ENCODE data around the gene RIC3.

The RIC3 gene

DNA sequence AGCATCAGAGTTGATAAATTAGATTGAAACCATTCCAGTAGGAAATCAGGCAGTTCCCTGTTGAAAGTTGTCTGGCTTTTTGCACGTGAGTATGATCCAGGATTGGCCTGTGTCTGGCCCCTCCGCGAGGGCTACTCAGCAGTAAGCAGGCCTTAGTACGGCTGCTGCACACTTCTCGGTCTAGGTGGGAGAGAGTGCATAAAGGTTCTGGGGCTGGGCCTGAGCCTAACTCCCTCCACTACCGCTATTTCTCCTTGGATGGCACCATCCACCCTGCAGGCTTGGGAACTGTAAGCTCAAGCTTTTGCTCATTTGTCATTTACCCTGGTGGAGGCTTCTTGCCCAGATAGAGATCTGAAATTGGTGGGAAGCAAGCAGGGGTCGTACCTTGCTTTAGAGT, 65.9 kb downstream of the RIC3 start:
- no peak for DNase-seq (ENCODE audit: low spot score)

- DNase-seq (ENCODE audit: low spot score): no peak
These were observed 66.4 kb downstream of the RIC3 start for GRCh38 chr11:8102296-8102915.

- no peak for DNase-seq (ENCODE audit: low spot score)
These were observed 67.4 kb downstream of the RIC3 start for GRCh38 chr11:8101421-8101820.

DNA sequence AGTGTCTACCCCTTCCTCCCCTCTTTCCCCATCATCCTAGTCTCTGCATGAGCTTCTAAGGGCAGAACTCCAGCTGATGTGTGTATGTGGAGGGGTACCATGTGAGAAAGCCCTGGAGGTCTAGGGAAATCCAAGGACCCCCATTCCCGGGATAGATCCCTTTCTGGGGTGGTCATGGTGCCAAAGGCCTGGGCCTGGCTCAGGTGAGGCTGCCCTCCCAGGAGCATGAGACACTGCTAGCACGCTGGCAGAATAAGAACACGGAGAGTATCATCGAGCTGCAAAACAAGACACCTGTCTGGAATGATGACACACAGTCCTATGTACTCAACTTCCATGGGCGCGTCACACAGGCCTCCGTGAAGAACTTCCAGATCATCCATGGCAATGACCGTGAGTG, 68.2 kb downstream of the RIC3 start:
- no peak for DNase-seq (ENCODE audit: low spot score)

DNA sequence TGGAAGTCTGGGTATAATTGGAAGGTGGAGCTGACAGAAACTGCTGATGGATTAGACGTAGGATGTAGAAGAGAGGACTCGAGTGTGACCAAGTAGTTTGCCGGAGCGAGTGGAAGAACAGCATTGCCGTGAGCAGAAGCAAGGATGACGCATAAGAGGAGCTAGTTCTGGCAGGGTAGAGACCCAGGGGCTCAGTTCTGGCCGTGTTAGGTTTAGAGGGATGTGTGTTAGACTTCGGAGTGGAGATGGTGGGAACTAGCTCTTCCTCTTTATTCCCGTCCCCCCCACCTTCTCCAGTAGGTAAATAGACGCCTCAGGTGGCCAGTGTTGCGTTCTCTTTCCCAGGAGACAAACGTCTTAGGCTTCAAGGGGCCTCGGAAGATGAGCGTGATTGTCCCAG, 68.7 kb downstream of the RIC3 start:
- DNase-seq (ENCODE audit: low spot score): no peak

GRCh38 chr11:8099291-8099899, 69.4 kb downstream of the RIC3 start:
- DNase-seq (ENCODE audit: low spot score): peak; percentile 72

DNA sequence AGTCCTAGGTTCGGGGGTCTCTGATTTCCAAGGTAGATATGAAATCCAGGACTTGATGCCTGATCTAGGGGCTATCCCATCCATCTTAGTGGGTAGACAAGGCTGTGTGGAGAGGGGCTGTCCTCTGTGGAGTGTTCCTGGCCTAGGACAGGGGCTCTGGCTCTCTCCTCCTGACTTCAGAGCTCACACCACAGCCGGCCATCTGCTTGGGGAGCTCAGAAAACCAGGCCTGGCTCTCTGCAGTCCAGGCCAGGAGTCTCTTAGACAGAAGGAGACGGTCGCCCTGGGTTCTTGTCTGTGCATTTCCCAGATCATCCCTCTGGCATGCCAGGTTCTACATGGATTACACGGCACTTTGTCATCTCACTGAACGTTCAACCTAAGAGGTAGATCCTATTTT, 69.9 kb downstream of the RIC3 start:
- peak; percentile 31 for DNase-seq (ENCODE audit: low spot score)

- peak; percentile 77 for DNase-seq (ENCODE audit: low spot score)
These were observed 70.5 kb downstream of the RIC3 start for GRCh38 chr11:8098361-8098760.

DNA sequence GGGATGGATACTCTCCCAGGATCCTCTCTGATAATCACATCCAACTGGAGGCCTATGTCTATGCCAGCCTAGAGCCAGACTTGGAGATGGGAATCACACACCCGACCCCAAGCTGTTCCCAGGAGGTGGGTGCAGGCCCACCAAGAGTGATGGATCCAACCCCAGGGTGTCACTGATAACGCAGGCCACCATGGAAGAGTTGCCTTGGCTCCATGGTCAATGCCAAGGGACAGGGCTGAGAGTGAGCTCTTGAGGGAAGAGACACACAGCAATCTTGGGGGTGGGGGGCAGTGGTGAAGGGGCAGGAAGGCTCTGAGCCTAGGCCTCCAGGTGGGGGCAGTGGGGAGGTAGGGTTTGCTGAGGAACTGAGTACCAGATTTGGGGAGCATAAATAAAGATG, 70.9 kb downstream of the RIC3 start:
- no peak for DNase-seq (ENCODE audit: low spot score)

DNA sequence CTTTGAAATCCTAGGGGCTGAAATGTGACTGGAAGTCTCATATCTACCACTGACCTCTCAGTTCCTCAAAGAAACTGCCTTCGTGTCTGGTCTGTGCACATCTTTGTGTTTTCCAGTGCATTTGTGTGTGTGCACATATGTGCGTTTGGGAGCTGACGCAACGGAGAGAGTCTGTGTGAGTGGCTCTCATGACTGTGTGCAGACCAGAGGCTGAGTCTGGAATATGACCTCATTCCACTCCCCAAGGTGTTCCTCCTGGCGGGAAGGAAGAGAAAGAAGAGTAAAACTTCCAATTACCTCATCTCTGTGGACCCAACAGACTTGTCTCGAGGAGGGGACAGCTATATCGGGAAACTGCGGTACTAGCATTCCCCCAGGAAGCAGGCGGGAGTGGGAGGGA, 71.4 kb downstream of the RIC3 start:
- no peak for DNase-seq (ENCODE audit: low spot score)

DNA sequence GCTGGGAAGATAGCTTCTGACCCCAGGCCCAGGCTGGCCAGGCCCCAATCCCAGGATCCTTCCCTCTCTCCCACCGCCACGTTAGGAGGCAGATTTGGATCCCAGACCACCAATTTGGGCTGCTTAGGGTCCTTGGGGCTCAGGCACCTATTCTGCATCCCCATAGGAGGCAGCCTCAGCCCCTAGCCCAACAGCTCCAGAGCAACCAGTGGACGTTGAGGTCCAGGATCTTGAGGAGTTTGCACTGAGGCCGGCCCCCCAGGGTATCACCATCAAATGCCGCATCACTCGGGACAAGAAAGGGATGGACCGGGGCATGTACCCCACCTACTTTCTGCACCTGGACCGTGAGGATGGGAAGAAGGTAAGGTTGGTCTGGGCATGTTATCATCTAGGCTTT, 71.8 kb downstream of the RIC3 start:
- no peak for DNase-seq (ENCODE audit: low spot score)

DNA sequence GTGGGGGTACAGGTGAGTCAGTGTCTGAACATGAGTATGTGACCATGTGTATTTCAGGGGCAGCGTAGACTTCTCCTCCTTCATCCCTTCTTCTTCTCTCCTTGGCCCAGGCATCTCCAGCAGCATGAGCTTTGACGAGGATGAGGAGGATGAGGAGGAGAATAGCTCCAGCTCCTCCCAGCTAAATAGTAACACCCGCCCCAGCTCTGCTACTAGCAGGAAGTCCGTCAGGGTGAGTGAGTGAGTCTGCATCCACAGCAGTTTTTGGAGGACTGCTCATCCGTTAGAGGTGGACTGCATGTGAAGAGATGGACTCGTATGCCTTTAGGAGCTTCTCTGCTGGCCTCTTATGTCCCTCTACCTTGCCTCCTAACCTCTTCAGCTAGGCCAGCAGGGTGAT, 72.2 kb downstream of the RIC3 start:
- DNase-seq (ENCODE audit: low spot score): no peak

DNA sequence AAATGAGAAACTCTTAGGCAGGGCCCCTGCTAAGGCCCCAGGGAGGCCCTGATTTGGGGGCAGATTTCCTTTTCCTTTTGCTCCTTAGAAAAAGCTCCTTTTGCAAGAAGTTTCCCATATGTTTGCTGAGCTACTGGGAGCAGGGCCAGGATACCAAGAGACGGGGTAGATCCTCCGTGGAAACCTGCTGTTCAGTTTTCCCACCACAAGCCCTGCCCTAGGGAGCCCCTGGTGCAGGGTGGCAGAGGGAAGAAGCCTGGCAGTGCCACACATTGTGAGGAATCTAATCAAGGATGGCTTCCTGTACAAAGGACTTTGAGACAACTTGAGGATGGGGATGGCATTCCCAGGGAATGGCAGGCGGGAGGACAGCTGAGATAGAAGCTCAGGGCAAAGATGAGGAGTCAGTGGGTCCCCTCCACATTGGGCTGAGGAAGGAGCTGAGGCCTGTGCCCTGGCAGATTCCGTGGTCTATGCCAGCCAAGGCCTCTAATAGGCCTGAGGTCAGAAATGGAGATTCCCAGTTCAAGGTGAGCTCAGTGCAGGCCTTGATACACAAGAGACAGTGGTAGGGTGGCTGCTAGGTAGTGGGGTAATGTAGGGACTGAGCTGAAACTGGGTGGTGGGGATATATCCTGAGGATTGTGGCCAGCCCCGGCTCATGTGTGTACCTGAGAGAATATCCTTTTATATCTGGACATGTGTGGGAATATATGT, 72.9 kb downstream of the RIC3 start:
- no peak for DNase-seq (ENCODE audit: low spot score)

- no peak for DNase-seq (ENCODE audit: low spot score)
These were observed 73.5 kb downstream of the RIC3 start for GRCh38 chr11:8095371-8095770.

DNA sequence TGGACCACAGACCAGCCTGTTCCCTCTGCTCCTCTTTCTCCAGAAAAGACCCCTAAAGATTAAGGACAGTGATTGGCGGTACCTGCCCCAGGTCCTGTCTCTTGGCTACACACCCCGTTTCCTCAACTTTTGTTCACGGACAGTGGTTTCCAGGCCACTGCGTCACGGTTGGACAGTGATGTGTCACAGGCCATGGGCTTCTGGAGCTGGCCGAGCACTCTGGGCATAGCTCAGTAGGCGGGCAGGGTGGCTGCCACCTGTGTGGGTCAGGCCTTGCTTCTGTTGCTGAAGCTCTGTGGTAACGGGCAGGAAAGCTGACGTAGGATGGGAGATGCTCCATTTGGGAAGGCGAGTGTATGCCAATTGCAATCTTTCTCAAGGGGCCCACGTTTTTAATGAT, 74.2 kb downstream of the RIC3 start:
- DNase-seq (ENCODE audit: low spot score): no peak

- DNase-seq (ENCODE audit: low spot score): no peak
These were observed 74.8 kb downstream of the RIC3 start for GRCh38 chr11:8093931-8094575.

DNA sequence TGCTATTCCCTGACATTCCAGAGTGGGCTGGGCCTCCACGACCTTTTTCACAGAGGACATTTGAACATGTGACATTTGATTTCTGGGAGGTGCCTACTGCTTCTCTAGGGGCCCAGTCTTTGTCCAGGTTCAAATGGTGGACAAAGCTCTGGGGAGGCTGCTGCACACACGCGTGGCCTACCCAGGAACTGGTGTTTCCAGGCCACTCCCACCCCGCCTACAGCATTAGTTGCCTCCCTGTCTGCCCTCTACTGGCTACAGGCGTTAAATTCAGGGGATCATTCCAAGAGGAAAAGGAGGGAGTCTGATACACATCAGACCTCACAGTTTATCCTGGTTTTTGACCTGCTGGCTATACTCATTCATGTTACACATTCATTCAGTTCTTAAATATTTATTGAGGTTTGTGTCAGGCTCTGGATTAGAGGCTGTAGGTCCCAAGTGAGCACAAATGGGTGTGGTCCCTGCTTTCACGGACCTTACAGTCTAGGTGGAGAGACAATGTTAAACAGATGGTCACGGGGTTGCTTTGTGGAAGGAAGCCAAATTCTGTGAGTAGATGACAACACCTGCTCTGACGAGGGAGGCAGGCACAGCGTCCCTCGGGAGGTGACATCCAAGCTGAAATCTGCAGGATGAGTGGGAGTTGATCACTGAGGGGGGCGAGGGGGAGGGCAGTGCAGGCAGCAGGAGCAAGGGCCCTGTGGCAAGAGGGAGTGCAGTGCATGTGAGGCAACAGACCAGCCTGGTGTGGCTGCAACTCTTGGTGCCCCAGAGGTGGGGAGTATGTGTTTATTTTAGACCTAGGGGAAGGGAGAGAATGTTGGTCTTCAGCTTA, 76.0 kb downstream of the RIC3 start:
- DNase-seq (ENCODE audit: low spot score): peak; percentile 87

DNA sequence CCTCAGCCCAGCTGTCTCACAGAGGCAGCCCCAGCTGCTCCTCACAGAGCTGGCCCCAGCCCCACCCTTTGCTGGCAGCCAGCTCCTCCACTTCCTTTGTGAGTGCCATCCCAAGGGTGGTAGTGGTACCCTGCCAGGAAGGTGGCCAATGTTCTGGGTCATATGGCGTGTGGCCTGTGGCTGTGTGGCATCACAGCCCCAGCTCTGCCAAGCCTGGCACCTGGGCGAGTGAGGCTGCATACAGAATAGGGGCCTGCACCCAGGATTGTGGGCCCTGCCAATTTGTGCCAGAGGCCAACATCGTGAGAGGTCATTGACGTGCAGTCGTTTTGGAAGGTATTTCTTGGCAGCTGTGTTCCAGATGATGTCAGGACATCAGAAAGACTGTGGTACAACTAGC, 77.1 kb downstream of the RIC3 start:
- no peak for DNase-seq (ENCODE audit: low spot score)

DNA sequence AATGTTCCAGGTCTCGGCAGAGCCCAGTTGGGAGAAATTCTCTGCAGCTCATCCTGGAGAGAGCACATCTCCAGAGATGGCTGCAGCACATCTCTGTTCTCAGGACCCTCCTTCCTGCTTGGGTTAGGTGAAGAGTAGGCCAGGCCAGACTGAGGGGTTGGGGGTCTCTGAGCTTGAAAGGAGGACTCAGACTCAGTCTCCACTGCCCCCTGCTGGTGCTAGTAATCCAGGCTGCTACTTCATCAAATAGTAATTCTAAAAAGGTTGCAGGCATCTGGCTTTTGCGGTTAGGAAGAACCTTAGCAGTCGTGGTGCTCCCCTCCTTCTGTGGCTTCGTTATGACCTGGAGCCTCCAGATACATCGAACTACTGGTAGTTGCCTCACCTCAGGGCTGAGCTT, 78.1 kb downstream of the RIC3 start:
- no peak for DNase-seq (ENCODE audit: low spot score)

DNA sequence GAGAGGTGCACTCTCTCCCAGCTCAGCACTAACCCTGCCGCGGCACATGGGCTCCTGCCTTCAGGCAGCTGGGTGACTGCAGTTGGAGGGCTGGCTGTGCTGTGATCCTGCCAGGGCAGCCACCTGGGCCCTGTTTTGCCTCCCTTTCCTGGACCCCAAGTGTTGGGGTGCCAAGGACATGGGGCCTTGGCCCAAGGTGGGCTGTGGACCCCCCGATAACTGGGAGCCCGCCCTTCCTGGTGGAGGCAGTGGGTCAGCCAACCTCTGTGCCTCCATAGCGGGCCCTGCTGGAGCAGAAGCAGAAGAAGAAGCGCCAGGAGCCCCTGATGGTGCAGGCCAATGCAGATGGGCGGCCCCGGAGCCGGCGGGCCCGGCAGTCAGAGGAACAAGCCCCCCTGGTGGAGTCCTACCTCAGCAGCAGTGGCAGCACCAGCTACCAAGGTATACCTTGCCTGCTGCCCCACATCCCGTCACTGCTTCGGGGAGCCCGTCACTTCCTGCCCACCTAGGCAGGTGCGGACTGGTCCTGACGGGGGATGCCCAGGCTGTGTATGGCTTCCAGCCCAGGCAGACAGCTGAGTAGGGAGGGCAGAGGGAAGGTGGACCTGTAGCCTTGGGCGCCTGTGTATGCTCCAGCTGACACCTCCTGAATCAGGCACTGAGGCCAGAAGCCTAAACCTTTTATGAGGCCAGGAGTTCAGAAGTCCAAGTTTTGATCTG, 78.9 kb downstream of the RIC3 start:
- DNase-seq (ENCODE audit: low spot score): no peak

- no peak for DNase-seq (ENCODE audit: low spot score)
These were observed 81.1 kb downstream of the RIC3 start for GRCh38 chr11:8087756-8088155.

DNA sequence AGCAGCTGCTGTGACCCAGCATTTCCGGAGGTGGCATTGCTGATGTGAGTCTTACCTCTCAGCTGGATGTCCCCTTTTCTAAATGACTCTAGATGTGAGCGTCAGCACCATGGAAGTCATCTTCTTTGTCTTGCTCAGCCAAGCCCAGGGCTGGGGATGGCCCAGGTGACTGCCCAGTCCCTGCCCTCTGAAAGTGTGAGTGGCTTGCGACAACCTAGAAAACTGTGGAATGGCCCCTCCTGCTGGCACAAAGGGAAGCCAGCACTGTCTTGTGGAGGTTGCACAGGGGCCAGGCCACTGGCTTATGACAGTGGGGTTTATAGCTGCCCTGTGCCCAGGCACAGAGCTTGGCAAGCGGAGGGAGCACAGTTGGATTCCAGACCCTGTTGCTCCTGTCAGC, 81.6 kb downstream of the RIC3 start:
- DNase-seq (ENCODE audit: low spot score): no peak

Data from AG08395 (cell line).